Measurements from ENCODE around the gene MYOT.

GRCh38 chr5:137876101-137876500 lies 8.4 kb downstream of the MYOT start:
- TF ChIP-seq CTCF (IDR thresholded peaks at IDR 0.05): no peak
- TF ChIP-seq POLR2A (IDR thresholded peaks at IDR 0.05): no peak
